ENCODE results near the gene SPATS2. TPM values are rescaled to one million over a fixed set of nuclear protein-coding genes. Genes with fewer than 3 reads are reported as not detected.

The SPATS2 gene
- total RNA-seq, 2 experiments from 2014 or later, result 6.1 to 6.4 TPM

GRCh38 chr12:49535921-49536525 lies 168.8 kb downstream of the SPATS2 start:
- no peak for TF ChIP-seq CTCF (IDR thresholded peaks at IDR 0.05)
- H3K4me1 ChIP-seq (ENCODE audit: insufficient read depth, low read length), result peaks cover 32% of the 10 kb centered on the region
- Mint-ChIP-seq H3K4me3 (peak overlapping the region; percentile 36), H3K4me1 (ENCODE audit: low read depth) (peaks cover 18% of the 10 kb centered on the region), H3K36me3 (ENCODE audit: low read depth) (no peaks in the 10 kb centered on the region), H3K27me3 (peaks cover 5% of the 10 kb centered on the region), H3K9me3 (no peaks in the 10 kb centered on the region), H3K27ac (no peak overlapping the region)
- H3K4me3 ChIP-seq (ENCODE audit: low read length), result no peak overlapping the region
- DNase-seq (no peak), ATAC-seq (ENCODE audit: poor library complexity) (no peak)
- no peaks in the 10 kb centered on the region for H3K9me3 ChIP-seq (ENCODE audit: control insufficient read depth in 1 of 2, insufficient read depth in 1 of 2, low read length in 2 of 2)
- no peaks in the 10 kb centered on the region for H3K36me3 ChIP-seq (ENCODE audit: insufficient read depth, low read length)
- H3K27me3 ChIP-seq (ENCODE audit: control insufficient read depth in 1 of 2, insufficient read depth in 2 of 2, low read length in 2 of 2), result peaks cover 0 to 7% of the 10 kb centered on the region in 2 experiments
- H3K27ac ChIP-seq (ENCODE audit: low read depth in 1 of 2, low read length in 2 of 2), result no peak overlapping the region
- intact Hi-C loops (cut with DNase I, micrococcal nuclease), result no loop called here
- POLR2A ChIA-PET, result interaction anchor here (1.3 kb wide), 1 partner anchor 169 kb away, joined by 3 read pairs; no protein-coding TSS in a partner anchor
- CTCF ChIA-PET, result no interaction called here

DNA sequence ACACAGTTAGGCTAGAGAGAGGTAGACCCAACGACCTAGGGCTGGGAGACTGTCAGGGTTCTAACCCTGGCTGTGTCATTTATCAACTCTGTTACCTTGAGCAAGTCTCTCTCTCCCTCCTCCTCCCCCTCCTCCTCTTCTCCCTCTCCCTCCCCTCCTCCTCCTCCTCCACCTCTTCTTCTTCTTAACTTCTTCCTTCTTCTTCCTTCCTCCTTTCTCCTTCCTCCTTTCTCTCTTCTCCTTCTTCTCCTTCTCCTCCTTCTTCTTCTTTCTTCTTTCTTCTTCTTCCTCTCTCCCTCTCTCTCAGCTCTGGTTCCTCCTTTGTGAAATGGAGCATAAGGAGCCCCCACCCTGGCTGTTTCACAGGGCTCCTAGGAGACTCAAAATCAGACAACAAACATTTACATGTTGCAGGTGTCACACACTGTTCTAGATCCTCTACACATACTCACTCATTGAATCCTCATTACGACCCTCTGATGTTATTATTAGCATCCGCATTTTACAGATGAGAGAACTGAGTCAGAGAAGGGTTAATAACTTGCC lies 169.3 kb downstream of the SPATS2 start:
- no peak for TF ChIP-seq CTCF (IDR thresholded peaks at IDR 0.05)
- Histone ChIP-seq H3K9me3 (ENCODE audit: control insufficient read depth in 1 of 2, insufficient read depth in 1 of 2, low read length in 2 of 2) (no peaks in the 10 kb centered on the region), H3K4me1 (ENCODE audit: insufficient read depth, low read length) (peaks cover 32% of the 10 kb centered on the region), H3K36me3 (ENCODE audit: insufficient read depth, low read length) (no peaks in the 10 kb centered on the region), H3K27me3 (ENCODE audit: control insufficient read depth in 1 of 2, insufficient read depth in 2 of 2, low read length in 2 of 2) (peaks cover 0 to 7% of the 10 kb centered on the region in 2 experiments), H3K4me3 (ENCODE audit: low read length) (no peak overlapping the region), H3K27ac (ENCODE audit: low read depth in 1 of 2, low read length in 2 of 2) (no peak overlapping the region)
- Mint-ChIP-seq H3K36me3 (ENCODE audit: low read depth) (no peaks in the 10 kb centered on the region), H3K4me3 (peak overlapping the region; percentile 89), H3K27me3 (peaks cover 5% of the 10 kb centered on the region), H3K9me3 (no peaks in the 10 kb centered on the region), H3K27ac (no peak overlapping the region), H3K4me1 (ENCODE audit: low read depth) (peaks cover 23% of the 10 kb centered on the region)
- ChIA-PET POLR2A (interaction anchor here (1.3 kb wide), 1 partner anchor 170 kb away, joined by 3 read pairs; no protein-coding TSS in a partner anchor), CTCF (interaction anchor here (0.8 kb wide), 1 partner anchor 302 kb away, joined by 3 read pairs; no protein-coding TSS in a partner anchor)
- intact Hi-C loops (cut with DNase I, micrococcal nuclease), result no loop called here
- peak in 1 of 14 experiments; percentile 15 for DNase-seq
- ATAC-seq (ENCODE audit: poor library complexity), result no peak

DNA sequence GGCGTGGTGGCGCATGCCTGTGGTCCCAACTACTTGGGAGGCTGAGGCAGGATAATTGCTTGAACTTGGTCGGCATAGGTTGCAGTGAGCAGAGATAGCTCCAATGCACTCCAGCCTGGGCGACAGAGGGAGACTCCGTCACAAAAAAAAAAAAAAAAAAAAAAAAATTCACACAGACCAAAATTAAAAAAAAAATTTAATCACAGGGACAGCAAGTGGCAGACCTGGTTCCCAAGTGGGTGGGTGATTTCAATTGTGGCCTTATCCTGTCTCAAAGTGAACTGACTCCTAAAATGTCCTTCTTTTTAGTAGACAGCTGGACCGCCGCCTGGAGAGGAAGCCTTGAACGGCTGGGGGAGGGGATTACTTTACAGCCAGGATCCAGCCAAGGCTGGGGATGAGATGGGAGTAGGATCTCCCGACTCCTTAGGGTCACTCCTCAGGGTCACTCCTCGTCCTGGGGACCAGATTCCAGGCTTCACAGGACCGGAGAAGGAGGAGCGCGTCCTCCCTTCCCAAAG lies 170.0 kb downstream of the SPATS2 start:
- intact Hi-C loops (cut with DNase I, micrococcal nuclease), result no loop called here
- ChIA-PET CTCF (interaction anchor here (0.8 to 1.6 kb wide), 3 partner anchors 17 to 302 kb away, joined by 3 to 6 read pairs (median 3); partner anchors contain the start of gene PRPF40B), POLR2A (interaction anchor here (0.7 to 1.5 kb wide), 4 partner anchors 170 to 349 kb away, joined by 3 to 7 read pairs (median 4); partner anchors contain the start of gene SPATS2)
- Histone ChIP-seq H3K4me1 (ENCODE audit: insufficient read depth, low read length) (peaks cover 32% of the 10 kb centered on the region), H3K36me3 (ENCODE audit: insufficient read depth, low read length) (no peaks in the 10 kb centered on the region), H3K9me3 (ENCODE audit: control insufficient read depth in 1 of 2, insufficient read depth in 1 of 2, low read length in 2 of 2) (no peaks in the 10 kb centered on the region), H3K27me3 (ENCODE audit: control insufficient read depth in 1 of 2, insufficient read depth in 2 of 2, low read length in 2 of 2) (peaks cover 0 to 7% of the 10 kb centered on the region in 2 experiments), H3K4me3 (ENCODE audit: low read length) (peak overlapping the region; percentile 57), H3K27ac (ENCODE audit: low read depth in 1 of 2, low read length in 2 of 2) (no peak overlapping the region)
- DNase-seq (peak in 1 of 14 experiments; percentile 15), ATAC-seq (ENCODE audit: poor library complexity) (no peak)
- Mint-ChIP-seq H3K4me1 (ENCODE audit: low read depth) (peaks cover 25% of the 10 kb centered on the region), H3K36me3 (ENCODE audit: low read depth) (no peaks in the 10 kb centered on the region), H3K9me3 (no peaks in the 10 kb centered on the region), H3K27me3 (peaks cover 5% of the 10 kb centered on the region), H3K27ac (no peak overlapping the region), H3K4me3 (peak overlapping the region; percentile 89)
- no peak for TF ChIP-seq CTCF (IDR thresholded peaks at IDR 0.05)

All from CD4-positive, alpha-beta T cell (primary cell).